T-cell (primary cell): ENCODE results near the gene PBX1. TPM values are rescaled to one million over a fixed set of nuclear protein-coding genes. Genes with fewer than 3 reads are reported as not detected.

Source experiments
- ATAC-seq, 4 experiments: fragments of 200-7000 bp in 3 of 4; fragments of 150-1000 bp in 1 of 4; cut with Tn5 transposase; replicated peaks in 1 of 4; 1 replicate in 3 of 4; 2 replicates in 1 of 4; pipeline ENCODE4 v1.10.0; 2021; ENCODE audit warnings: moderate library complexity in 3 of 4, mild to moderate bottlenecking in 2 of 4, moderate number of reproducible peaks in 1 of 4
- CTCF ChIA-PET, 2 donors: fragments of 300-600 bp; sonication (Branson Sonifier 250); formaldehyde crosslinking; loops; one replicate each; lab custom pipeline; 2022; ENCODE audit warnings: antibody characterized with exemption in 2 of 2; lab: Charles Lee
- POLR2A ChIA-PET, 2 donors: fragments of 300-600 bp; sonication (Branson Sonifier 250); formaldehyde crosslinking; loops; one replicate each; lab custom pipeline; 2022; ENCODE audit warnings: antibody characterized with exemption in 2 of 2; lab: Charles Lee
- DNase-seq, 35 experiments: peaks; one replicate each; pipeline versions ENCODE4 v3.0.0 to v3.0.0-alpha.2; 2013 to 2023
- H3K27ac ChIP-seq: one replicate; pipeline ENCODE4 v1.5.1; 2013; ENCODE audit warnings: low read length
- H3K27me3 ChIP-seq, 2 experiments: replicated peaks in 1 of 2; 1 replicate in 1 of 2; 2 replicates in 1 of 2; pipeline versions ENCODE4 v1.6.1 to v1.7.0; 2013; ENCODE audit warnings: low read length in 1 of 2, mixed read lengths in 1 of 2; ENCODE audit not compliant: control insufficient read depth in 2 of 2, insufficient read depth in 2 of 2; ENCODE audit errors: extremely low read depth in 1 of 2
- H3K36me3 ChIP-seq, 2 donors: 1 replicate in 1 of 2; 2 replicates in 1 of 2; pipeline versions ENCODE4 v1.6.1 to v1.7.0; 2013; ENCODE audit warnings: low read length in 1 of 2; ENCODE audit not compliant: control insufficient read depth in 2 of 2, insufficient read depth in 1 of 2; ENCODE audit errors: extremely low read depth in 1 of 2
- H3K4me1 ChIP-seq, 2 experiments: 1 replicate in 1 of 2; 2 replicates in 1 of 2; pipeline versions ENCODE4 v1.6.1 to v1.7.0; 2013; ENCODE audit warnings: low read length in 2 of 2, mixed read lengths in 1 of 2; ENCODE audit not compliant: insufficient read depth in 2 of 2, control insufficient read depth in 1 of 2; ENCODE audit errors: extremely low read depth in 1 of 2
- H3K4me3 ChIP-seq, 2 donors: 1 replicate in 1 of 2; 2 replicates in 1 of 2; pipeline versions ENCODE4 v1.5.1 to v1.7.0; 2013; ENCODE audit warnings: mild to moderate bottlenecking in 2 of 2, low read length in 1 of 2, moderate library complexity in 1 of 2; ENCODE audit not compliant: control insufficient read depth in 1 of 2; ENCODE audit errors: extremely low read depth in 1 of 2
- H3K9me3 ChIP-seq: 2 replicates; pipeline ENCODE4 v1.7.0; 2013
- H3K27ac Mint-ChIP-seq, 2 donors: one replicate each; pipeline ENCODE4 v1.8.0; 2020 to 2021; ENCODE audit warnings: mild to moderate bottlenecking in 2 of 2, mixed read lengths in 2 of 2
- H3K27me3 Mint-ChIP-seq, 2 donors: one replicate each; pipeline ENCODE4 v1.8.0; 2021 to 2022; ENCODE audit warnings: mixed read lengths in 2 of 2
- H3K36me3 Mint-ChIP-seq: one replicate; pipeline ENCODE4 v1.8.0; 2021; ENCODE audit warnings: mixed read lengths
- H3K4me1 Mint-ChIP-seq, 3 donors: one replicate each; pipeline ENCODE4 v1.8.0; 2020 to 2022; ENCODE audit warnings: mixed read lengths in 3 of 3, mild to moderate bottlenecking in 1 of 3
- H3K4me3 Mint-ChIP-seq, 3 donors: one replicate each; pipeline ENCODE4 v1.8.0; 2020 to 2022; ENCODE audit warnings: mild to moderate bottlenecking in 3 of 3, mixed read lengths in 3 of 3, moderate library complexity in 3 of 3
- H3K9me3 Mint-ChIP-seq, 3 donors: one replicate each; pipeline ENCODE4 v1.8.0; 2020 to 2022; ENCODE audit warnings: mixed read lengths in 3 of 3
- WGBS: methylation state at CpG from one replicate; pipeline ENCODE4 v1.1.5; 2013; ENCODE audit warnings: missing lambda C conversion rate; ENCODE audit not compliant: insufficient coverage; 5-methylcytosine and 5-hydroxymethylcytosine counted together
- total RNA-seq, 35 experiments: library from RNA in 6 of 35; stranded (reverse) in 6 of 35; fragments of 120-200 nt in 1 of 35; gene quantifications; one replicate each; pipeline versions ENCODE4 v1.2.1 to v1.2.4 and lab custom pipeline; 2013 to 2026

PBX1 gene
- total RNA-seq, 5 donors from 2014 or later (not counting 1 experiment from before 2014, with no cell fraction given) = 0.92 to 2.9 (median 1.8) TPM

DNA sequence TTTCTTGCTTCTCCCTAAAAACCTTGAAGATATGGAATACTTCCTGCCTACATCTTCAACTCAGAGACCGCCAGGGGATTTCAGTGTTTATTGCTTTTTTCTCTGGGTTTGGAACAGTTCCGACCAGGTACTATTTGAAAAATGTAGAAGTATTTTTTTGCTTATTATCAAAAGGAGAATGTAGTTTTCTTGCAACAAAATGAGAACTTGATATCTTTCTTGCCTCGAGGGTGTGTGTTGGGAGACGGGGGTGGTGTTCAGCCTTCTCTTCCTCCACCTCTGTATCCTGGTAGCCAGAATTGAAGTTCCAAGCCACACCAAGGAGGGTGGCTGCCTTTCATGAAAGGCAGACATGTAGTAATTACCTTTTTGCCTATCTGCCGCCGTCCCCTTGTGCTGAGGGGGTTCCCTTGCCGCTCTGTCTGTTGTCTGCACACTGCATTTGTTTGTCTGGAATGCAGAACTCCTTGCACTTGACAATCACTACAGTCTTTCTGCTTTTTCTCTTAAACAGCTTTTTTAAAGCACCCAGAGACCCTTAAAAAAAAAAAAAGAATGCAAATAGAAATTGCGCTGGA lies 212.1 kb downstream of the PBX1 start:
- Mint-ChIP-seq H3K36me3 (no peaks in the 10 kb centered on the region), H3K4me3 (no peak overlapping the region), H3K4me1 (no peaks in the 10 kb centered on the region), H3K27ac (no peak overlapping the region), H3K9me3 (no peaks in the 10 kb centered on the region), H3K27me3 (peaks cover 2 to 3% of the 10 kb centered on the region in 2 donors)
- H3K4me3 ChIP-seq = no peak overlapping the region
- no peaks in the 10 kb centered on the region for H3K36me3 ChIP-seq
- no peaks in the 10 kb centered on the region for H3K4me1 ChIP-seq
- 88% methylated on average over 3 of the region's 8 CpGs for WGBS
- H3K27me3 ChIP-seq = no peaks in the 10 kb centered on the region
- DNase-seq (no peak), ATAC-seq (no peak)
- no peak overlapping the region for H3K27ac ChIP-seq
- CTCF ChIA-PET = no interaction called here
- POLR2A ChIA-PET = no interaction called here
- no peaks in the 10 kb centered on the region for H3K9me3 ChIP-seq

DNA sequence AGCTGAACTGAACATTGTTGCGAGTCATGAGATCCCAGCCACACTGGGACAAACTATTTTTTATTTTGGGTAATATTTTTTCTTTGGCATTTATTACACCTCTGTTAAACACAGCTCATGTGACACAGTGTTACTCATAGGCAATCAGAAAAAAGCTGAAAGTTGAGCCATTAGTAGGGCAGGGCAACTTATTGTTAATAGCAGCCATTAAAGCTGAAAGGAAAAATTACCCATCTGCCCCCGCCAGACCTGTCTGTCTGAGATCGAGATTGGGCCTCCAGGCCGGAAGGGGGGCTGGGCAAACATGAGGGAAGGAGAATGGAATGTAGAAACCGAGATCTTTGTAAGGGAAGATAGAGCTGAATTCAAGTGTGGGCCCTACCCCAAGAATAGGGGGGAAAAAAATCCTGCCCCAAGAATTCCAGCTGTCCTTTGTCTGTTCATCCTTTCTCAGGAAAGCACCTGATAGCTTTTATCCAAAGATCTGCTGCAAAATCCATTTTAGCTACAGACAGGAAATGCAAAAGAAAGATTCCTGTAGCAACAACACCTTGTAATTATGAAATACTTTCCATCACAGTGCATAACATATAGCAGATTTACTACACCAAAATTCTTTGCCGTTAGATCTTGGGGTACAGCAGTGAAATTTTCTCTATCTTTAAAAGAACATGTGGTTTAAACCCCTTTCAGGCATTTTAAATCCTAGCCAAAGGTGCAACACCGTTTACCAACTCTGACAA lies 212.8 kb downstream of the PBX1 start:
- Histone ChIP-seq H3K9me3 (no peaks in the 10 kb centered on the region), H3K36me3 (no peaks in the 10 kb centered on the region), H3K27ac (no peak overlapping the region), H3K4me1 (no peaks in the 10 kb centered on the region), H3K27me3 (no peaks in the 10 kb centered on the region), H3K4me3 (no peak overlapping the region)
- Mint-ChIP-seq H3K36me3 (no peaks in the 10 kb centered on the region), H3K27ac (no peak overlapping the region), H3K27me3 (peaks cover 2 to 7% of the 10 kb centered on the region in 2 donors), H3K4me1 (no peaks in the 10 kb centered on the region), H3K9me3 (no peaks in the 10 kb centered on the region), H3K4me3 (no peak overlapping the region)
- POLR2A ChIA-PET = no interaction called here
- ATAC-seq = no peak
- CTCF ChIA-PET = no interaction called here
- DNase-seq = no peak
- 80% methylated on average over 1 of the region's 7 CpGs for WGBS

DNA sequence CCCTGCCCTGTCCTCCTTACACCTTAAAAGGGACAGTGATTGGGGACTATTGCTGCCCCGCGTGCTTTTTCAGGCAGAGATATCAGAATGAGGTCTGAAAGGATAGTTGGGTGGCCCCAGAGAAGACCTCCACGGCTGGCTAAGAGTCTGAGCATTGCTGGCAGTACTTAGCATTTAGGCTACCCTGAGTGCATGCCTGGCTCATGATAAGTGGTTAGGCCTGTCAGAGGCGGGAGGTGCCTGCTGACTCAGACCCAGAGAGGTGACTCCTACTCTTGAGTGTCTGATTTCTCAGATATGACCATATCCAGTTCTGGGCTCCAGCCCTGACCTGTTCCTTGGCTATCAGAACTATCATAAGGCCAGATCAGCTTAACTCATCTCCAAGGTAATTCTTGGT lies 213.7 kb downstream of the PBX1 start:
- Histone ChIP-seq H3K36me3 (no peaks in the 10 kb centered on the region), H3K9me3 (no peaks in the 10 kb centered on the region), H3K27me3 (no peaks in the 10 kb centered on the region), H3K4me3 (no peak overlapping the region), H3K27ac (no peak overlapping the region), H3K4me1 (no peaks in the 10 kb centered on the region)
- peaks cover 2 to 7% of the 10 kb centered on the region in 2 donors for H3K27me3 Mint-ChIP-seq
- no peaks in the 10 kb centered on the region for H3K9me3 Mint-ChIP-seq
- DNase-seq = no peak
- CTCF ChIA-PET = interaction anchor here (0.6 kb wide), 2 partner anchors 10 to 653 kb away, joined by 3 read pairs; no protein-coding TSS in a partner anchor
- no peaks in the 10 kb centered on the region for H3K4me1 Mint-ChIP-seq
- H3K4me3 Mint-ChIP-seq = no peak overlapping the region
- H3K27ac Mint-ChIP-seq = no peak overlapping the region
- ATAC-seq = no peak
- 72% methylated on average over 2 of the region's 4 CpGs for WGBS
- POLR2A ChIA-PET = no interaction called here
- H3K36me3 Mint-ChIP-seq = no peaks in the 10 kb centered on the region

DNA sequence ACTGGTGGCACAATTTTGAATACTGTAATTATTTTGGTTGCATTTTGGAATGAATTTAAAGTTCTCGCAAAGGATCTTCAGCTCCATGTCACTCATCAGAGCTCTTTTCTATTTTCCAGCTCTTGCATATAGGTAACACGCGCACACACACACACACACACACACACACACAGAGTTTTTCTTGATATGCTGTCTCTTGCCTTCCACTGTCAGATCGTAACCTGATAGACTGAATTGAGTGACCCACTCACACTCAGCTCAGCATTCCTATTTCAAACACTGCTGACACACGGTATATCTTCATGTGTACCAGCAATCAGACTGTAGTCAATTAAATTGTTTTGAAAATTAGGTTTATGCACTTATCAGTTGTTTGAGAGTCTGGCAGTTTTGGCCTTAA lies 214.1 kb downstream of the PBX1 start:
- H3K36me3 ChIP-seq = no peaks in the 10 kb centered on the region
- CTCF ChIA-PET = interaction anchor here (0.6 kb wide), 2 partner anchors 10 to 653 kb away, joined by 3 read pairs; no protein-coding TSS in a partner anchor
- Mint-ChIP-seq H3K27me3 (peaks cover 2 to 7% of the 10 kb centered on the region in 2 donors), H3K4me1 (no peaks in the 10 kb centered on the region), H3K36me3 (no peaks in the 10 kb centered on the region), H3K27ac (no peak overlapping the region), H3K4me3 (no peak overlapping the region), H3K9me3 (no peaks in the 10 kb centered on the region)
- no peak overlapping the region for H3K27ac ChIP-seq
- DNase-seq = no peak
- ATAC-seq = no peak
- no peaks in the 10 kb centered on the region for H3K9me3 ChIP-seq
- no peaks in the 10 kb centered on the region for H3K27me3 ChIP-seq
- H3K4me1 ChIP-seq = no peaks in the 10 kb centered on the region
- 94% methylated on average over 2 of the region's 5 CpGs for WGBS
- no peak overlapping the region for H3K4me3 ChIP-seq
- POLR2A ChIA-PET = no interaction called here

DNA sequence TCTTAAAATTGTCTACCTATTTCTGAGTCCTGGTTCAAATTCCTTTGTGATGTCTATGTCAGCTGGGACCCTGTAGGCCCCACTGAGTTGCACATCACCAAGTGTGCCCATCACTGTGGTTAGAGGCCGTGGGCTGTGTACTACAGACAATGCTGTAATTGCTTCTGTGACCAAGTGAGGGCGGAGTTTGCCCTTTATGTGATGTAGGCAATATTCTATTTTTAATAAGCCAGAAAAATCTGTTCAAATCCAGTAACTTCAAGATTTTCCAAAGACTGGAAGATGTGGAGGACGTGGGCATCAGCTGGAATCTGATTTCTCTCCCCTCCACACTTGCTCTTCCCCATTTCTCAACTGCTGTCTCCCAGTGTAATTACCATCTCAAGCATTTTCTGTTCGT lies 215.4 kb downstream of the PBX1 start:
- H3K27ac Mint-ChIP-seq = no peak overlapping the region
- no peak overlapping the region for H3K4me3 ChIP-seq
- no peak overlapping the region for H3K4me3 Mint-ChIP-seq
- no peaks in the 10 kb centered on the region for H3K9me3 ChIP-seq
- H3K4me1 Mint-ChIP-seq = no peaks in the 10 kb centered on the region
- 71% methylated on average over 2 of the region's 4 CpGs for WGBS
- no peaks in the 10 kb centered on the region for H3K9me3 Mint-ChIP-seq
- no peaks in the 10 kb centered on the region for H3K4me1 ChIP-seq
- no peaks in the 10 kb centered on the region for H3K36me3 Mint-ChIP-seq
- H3K27me3 Mint-ChIP-seq = peaks cover 2 to 7% of the 10 kb centered on the region in 2 donors
- POLR2A ChIA-PET = no interaction called here
- H3K27ac ChIP-seq = no peak overlapping the region
- H3K36me3 ChIP-seq = no peaks in the 10 kb centered on the region
- no peak for DNase-seq
- no peaks in the 10 kb centered on the region for H3K27me3 ChIP-seq
- ATAC-seq = no peak
- CTCF ChIA-PET = interaction anchor here in 1 of 2 donors (0.9 to 1.8 kb wide), 3 partner anchors 9 to 196 kb away, joined by 3 to 4 read pairs (median 3); no protein-coding TSS in a partner anchor

DNA sequence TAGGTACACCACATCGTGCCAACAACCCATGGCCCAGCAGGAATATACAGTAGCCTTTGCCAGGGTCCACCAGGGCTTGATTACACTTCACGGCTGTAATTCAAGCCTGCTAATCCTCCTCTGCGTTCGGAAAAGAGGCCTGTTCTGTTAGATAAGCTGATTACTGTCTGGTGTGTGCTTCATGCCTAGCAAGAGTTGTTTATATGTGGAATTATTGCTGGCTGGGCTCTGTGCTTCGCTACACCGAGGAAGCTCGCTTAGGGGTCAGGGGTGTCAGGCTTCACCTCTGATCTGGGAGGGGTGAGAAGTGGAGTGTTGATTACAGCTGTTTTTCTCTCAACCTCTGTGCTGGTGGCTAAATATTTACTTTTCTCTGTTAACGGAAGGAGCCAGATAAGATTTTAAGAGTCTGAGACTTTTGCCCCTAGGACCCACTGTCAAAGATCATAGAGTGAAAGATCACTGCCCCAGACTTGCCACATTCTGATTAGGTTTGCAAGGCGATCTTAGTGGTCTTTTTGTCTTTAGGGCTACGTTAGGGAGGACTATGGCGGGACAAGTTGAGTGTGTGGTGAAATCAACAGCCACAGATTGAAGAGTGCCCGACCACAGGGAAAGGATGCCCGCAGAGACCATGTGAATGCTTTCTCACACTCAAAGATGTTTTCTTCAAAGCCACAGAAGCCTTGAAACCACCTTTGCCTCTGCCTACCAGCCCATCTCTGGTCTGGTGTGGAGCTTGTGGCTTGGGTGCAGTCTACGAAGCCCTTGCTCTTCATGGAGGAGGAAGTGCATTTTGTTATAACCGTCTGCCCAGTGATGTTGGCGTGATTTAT lies 216.1 kb downstream of the PBX1 start:
- DNase-seq = peak in 3 of 35 experiments; percentile 1 to 10 (median 1)
- Mint-ChIP-seq H3K27me3 (peaks cover 2 to 7% of the 10 kb centered on the region in 2 donors), H3K4me1 (no peaks in the 10 kb centered on the region), H3K27ac (no peak overlapping the region), H3K4me3 (no peak overlapping the region), H3K36me3 (no peaks in the 10 kb centered on the region), H3K9me3 (no peaks in the 10 kb centered on the region)
- Histone ChIP-seq H3K36me3 (no peaks in the 10 kb centered on the region), H3K27me3 (no peaks in the 10 kb centered on the region), H3K9me3 (no peaks in the 10 kb centered on the region), H3K4me3 (no peak overlapping the region), H3K27ac (no peak overlapping the region), H3K4me1 (no peaks in the 10 kb centered on the region)
- WGBS = 62% methylated on average over 9 of the region's 16 CpGs
- POLR2A ChIA-PET = no interaction called here
- no peak for ATAC-seq
- CTCF ChIA-PET = interaction anchor here in 1 of 2 donors (0.9 to 1.8 kb wide), 2 partner anchors 9 to 197 kb away, joined by 3 to 4 read pairs; no protein-coding TSS in a partner anchor
